Right atrium auricular region (tissue), 2 donors: ENCODE measurements around the gene ECM1. TPM values are rescaled to one million over a fixed set of nuclear protein-coding genes. Genes with fewer than 3 reads are reported as not detected.
A peak's percentile ranks its signal among the peaks of the same experiment; 100 is the strongest.

Experiments
- DNase-seq: peaks from one replicate; pipeline ENCODE4 v3.0.0-alpha.2; 2019; ENCODE audit warnings: low spot score
- H3K27ac ChIP-seq, 2 donors: fragments of 200-600 bp; sonication (generic); 1 replicate in 1 of 2; 2 replicates in 1 of 2; pipeline ENCODE4 v1.5.1; 2016 to 2019
- H3K27me3 ChIP-seq, 2 donors: fragments of 200-600 bp; sonication (generic); one replicate each; pipeline versions ENCODE4 v1.5.1 to v1.6.0; 2017 to 2019
- H3K36me3 ChIP-seq: fragments of 200-600 bp; sonication (generic); one replicate; pipeline ENCODE4 v1.5.1; 2016
- H3K4me1 ChIP-seq, 2 donors: fragments of 200-600 bp; sonication (generic); one replicate each; pipeline versions ENCODE4 v1.5.1 to v1.6.0; 2017 to 2019
- H3K4me3 ChIP-seq, 2 donors: fragments of 200-600 bp; sonication (generic); 1 replicate in 1 of 2; 2 replicates in 1 of 2; pipeline ENCODE4 v1.5.1; 2017 to 2019; ENCODE audit warnings: mild to moderate bottlenecking in 1 of 2, moderate library complexity in 1 of 2
- H3K9me3 ChIP-seq, 2 donors: fragments of 200-600 bp; sonication (generic); one replicate each; pipeline ENCODE4 v1.5.1; 2019
- CTCF ChIP-seq, 2 donors: fragments of 200-600 bp; sonication (generic); IDR thresholded peaks; one replicate each; pipeline ENCODE4 v1.5.1; 2019; ENCODE audit warnings: antibody characterized with exemption in 2 of 2
- total RNA-seq, 2 donors: library from RNA; depleted of rRNA; stranded (reverse); fragments of >200 nt; gene quantifications; one replicate each; pipeline ENCODE4 v1.1.0, GENCODE V29; 2016

Gene ECM1
- total RNA-seq, 2 donors from 2014 or later: 28.6 to 37.2 TPM

GRCh38 chr1:150493175-150493574, 14.7 kb upstream of the ECM1 start:
- no peak for DNase-seq
- Histone ChIP-seq H3K4me3 (no peak overlapping the region), H3K27me3 (no peaks in the 10 kb centered on the region), H3K9me3 (no peaks in the 10 kb centered on the region), H3K36me3 (peaks cover 51% of the 10 kb centered on the region), H3K27ac (no peak overlapping the region), H3K4me1 (peaks cover 0 to 2% of the 10 kb centered on the region in 2 donors)
- no peak for TF ChIP-seq CTCF (IDR thresholded peaks at IDR 0.05)

GRCh38 chr1:150498342-150498741, 9.6 kb upstream of the ECM1 start:
- H3K27ac ChIP-seq: no peak overlapping the region
- no peak for TF ChIP-seq CTCF (IDR thresholded peaks at IDR 0.05)
- H3K4me1 ChIP-seq: no peaks in the 10 kb centered on the region
- peaks cover 46% of the 10 kb centered on the region for H3K36me3 ChIP-seq
- no peak overlapping the region for H3K4me3 ChIP-seq
- DNase-seq: no peak
- no peaks in the 10 kb centered on the region for H3K27me3 ChIP-seq
- no peaks in the 10 kb centered on the region for H3K9me3 ChIP-seq

GRCh38 chr1:150505431-150505830, 2.5 kb upstream of the ECM1 start:
- Histone ChIP-seq H3K27ac (no peak overlapping the region), H3K4me3 (no peak overlapping the region), H3K27me3 (no peaks in the 10 kb centered on the region), H3K36me3 (peaks cover 34% of the 10 kb centered on the region), H3K4me1 (peaks cover 0 to 30% of the 10 kb centered on the region in 2 donors), H3K9me3 (no peaks in the 10 kb centered on the region)
- no peak for DNase-seq
- no peak for TF ChIP-seq CTCF (IDR thresholded peaks at IDR 0.05)

GRCh38 chr1:150508982-150509381, 1.1 kb downstream of the ECM1 start:
- Histone ChIP-seq H3K27ac (peak overlapping the region; percentile 75 to 84), H3K36me3 (peaks cover 26% of the 10 kb centered on the region), H3K27me3 (no peaks in the 10 kb centered on the region), H3K9me3 (no peaks in the 10 kb centered on the region), H3K4me1 (peaks cover 0 to 33% of the 10 kb centered on the region in 2 donors), H3K4me3 (peak overlapping the region; percentile 38 to 42)
- TF ChIP-seq CTCF (IDR thresholded peaks at IDR 0.05): no peak
- no peak for DNase-seq

- Histone ChIP-seq H3K9me3 (no peaks in the 10 kb centered on the region), H3K27me3 (no peaks in the 10 kb centered on the region), H3K4me1 (peaks cover 0 to 51% of the 10 kb centered on the region in 2 donors), H3K4me3 (no peak overlapping the region), H3K27ac (no peak overlapping the region), H3K36me3 (peaks cover under 1% of the 10 kb centered on the region)
- no peak for DNase-seq
- TF ChIP-seq CTCF (IDR thresholded peaks at IDR 0.05): no peak
Measured at GRCh38 chr1:150511551-150511950, 3.6 kb downstream of the ECM1 start.

- Histone ChIP-seq H3K27ac (no peak overlapping the region), H3K4me1 (peaks cover 0 to 52% of the 10 kb centered on the region in 2 donors), H3K36me3 (no peaks in the 10 kb centered on the region), H3K4me3 (no peak overlapping the region), H3K9me3 (no peaks in the 10 kb centered on the region), H3K27me3 (no peaks in the 10 kb centered on the region)
- DNase-seq: no peak
- no peak for TF ChIP-seq CTCF (IDR thresholded peaks at IDR 0.05)
Measured at GRCh38 chr1:150511985-150512660, 4.2 kb downstream of the ECM1 start.
